Heart left ventricle (tissue), 13 donors: Measurements from ENCODE around the gene HNRNPAB.

Source experiments
- POLR2A ChIP-seq, 2 donors: fragments of 450-650 bp; IDR thresholded peaks; one replicate each; pipeline ENCODE4 v1.6.1; 2017; ENCODE audit warnings: antibody characterized with exemption in 2 of 2, mild to moderate bottlenecking in 2 of 2, moderate library complexity in 2 of 2
- TF ChIP-seq, protein P1 (sequence below), 12 donors: fragments of 200-600 bp; sonication (generic) in 4 of 12; IDR thresholded peaks; one replicate each; pipeline versions ENCODE4 v1.5.0 to v1.8.0; 2018 to 2022; ENCODE audit warnings: antibody characterized with exemption in 12 of 12, mild to moderate bottlenecking in 5 of 12
- donor health status: ischemic (EF 13 %, LVEDD 7.1; RV severe dilation, severe dysfunction).
- donor health status: DM: no; HTN: yes; CAD: no.
- donor health status: DM: no; HTN: no; CAD: no.
- donor health status: ischemic (EF 25% LVEDD 6.9; RV normal size, moderate dysfunction).
- donor health status: ischemic (EF 25% LVEDD 5.7; RV mildly dilated, moderate dysfunction).
- donor health status: ischemic (EF 35%, LVEDD 5.7; RV mildly dilated, moderate dysfunction).
- donor health status: nonischemic (EF 11% LVEDD 7.7; RV severe dilation, severe dysfunction).
- donor health status: DM: yes; HTN: yes; CAD: no.
- donor health status: PGD.
- donor health status: ischemic (EF 29% LVEDD 5.4; RV normal size, mild dysfunction).
- donor health status: nonischemic (EF 23%, LVEDD 6.1; RV moderate dilation, normal function).

DNA sequence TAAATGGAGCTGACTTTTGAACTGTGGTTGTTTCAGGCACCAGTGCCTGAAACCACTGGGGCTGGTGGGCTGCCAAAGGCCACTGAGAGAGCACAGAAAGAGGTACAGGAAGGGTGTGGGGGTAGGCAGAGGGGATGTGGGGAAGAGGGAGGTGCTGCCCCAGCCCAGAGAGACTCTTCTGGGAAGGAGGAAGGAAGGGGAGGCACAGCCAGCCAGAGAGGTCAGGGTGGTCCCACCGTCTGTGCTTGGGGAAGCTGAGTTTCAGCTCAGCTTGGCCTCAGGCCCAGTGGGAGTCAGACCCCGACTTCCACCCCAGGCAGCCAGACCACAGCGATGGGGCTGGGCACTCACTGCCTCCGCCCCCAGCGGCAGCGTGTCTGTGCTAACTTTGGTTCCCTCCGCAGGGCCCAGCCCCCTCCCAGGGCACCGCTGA is 36.9 kb downstream of the HNRNPAB start:
- no peak for TF ChIP-seq POLR2A (IDR thresholded peaks at IDR 0.05)
- TF ChIP-seq, protein P1, sequence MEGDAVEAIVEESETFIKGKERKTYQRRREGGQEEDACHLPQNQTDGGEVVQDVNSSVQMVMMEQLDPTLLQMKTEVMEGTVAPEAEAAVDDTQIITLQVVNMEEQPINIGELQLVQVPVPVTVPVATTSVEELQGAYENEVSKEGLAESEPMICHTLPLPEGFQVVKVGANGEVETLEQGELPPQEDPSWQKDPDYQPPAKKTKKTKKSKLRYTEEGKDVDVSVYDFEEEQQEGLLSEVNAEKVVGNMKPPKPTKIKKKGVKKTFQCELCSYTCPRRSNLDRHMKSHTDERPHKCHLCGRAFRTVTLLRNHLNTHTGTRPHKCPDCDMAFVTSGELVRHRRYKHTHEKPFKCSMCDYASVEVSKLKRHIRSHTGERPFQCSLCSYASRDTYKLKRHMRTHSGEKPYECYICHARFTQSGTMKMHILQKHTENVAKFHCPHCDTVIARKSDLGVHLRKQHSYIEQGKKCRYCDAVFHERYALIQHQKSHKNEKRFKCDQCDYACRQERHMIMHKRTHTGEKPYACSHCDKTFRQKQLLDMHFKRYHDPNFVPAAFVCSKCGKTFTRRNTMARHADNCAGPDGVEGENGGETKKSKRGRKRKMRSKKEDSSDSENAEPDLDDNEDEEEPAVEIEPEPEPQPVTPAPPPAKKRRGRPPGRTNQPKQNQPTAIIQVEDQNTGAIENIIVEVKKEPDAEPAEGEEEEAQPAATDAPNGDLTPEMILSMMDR (IDR thresholded peaks at IDR 0.05) = no peak
